Measurements from ENCODE around the gene ATXN1.

- TF ChIP-seq CTCF (IDR thresholded peaks at IDR 0.05): no peak
- TF ChIP-seq POLR2A (IDR thresholded peaks at IDR 0.05): no peak
These were observed 391.3 kb downstream of the ATXN1 start for GRCh38 chr6:16369989-16370388.

All from testis (tissue), 2 donors.